GM18867 (cell line): ENCODE data around the gene ZNF32.

Source experiments
- ATAC-seq: cut with Tn5 transposase; IDR thresholded peaks from one replicate; pipeline ENCODE4 v1.9.1; 2021; ENCODE audit warnings: mild to moderate bottlenecking, moderate library complexity; ENCODE audit not compliant: unreplicated experiment

Gene ZNF32

GRCh38 chr10:43681220-43681619, 32.5 kb upstream of the ZNF32 start:
- no peak for ATAC-seq

- ATAC-seq, result no peak
Measured at GRCh38 chr10:43680035-43680434, 31.4 kb upstream of the ZNF32 start.

DNA sequence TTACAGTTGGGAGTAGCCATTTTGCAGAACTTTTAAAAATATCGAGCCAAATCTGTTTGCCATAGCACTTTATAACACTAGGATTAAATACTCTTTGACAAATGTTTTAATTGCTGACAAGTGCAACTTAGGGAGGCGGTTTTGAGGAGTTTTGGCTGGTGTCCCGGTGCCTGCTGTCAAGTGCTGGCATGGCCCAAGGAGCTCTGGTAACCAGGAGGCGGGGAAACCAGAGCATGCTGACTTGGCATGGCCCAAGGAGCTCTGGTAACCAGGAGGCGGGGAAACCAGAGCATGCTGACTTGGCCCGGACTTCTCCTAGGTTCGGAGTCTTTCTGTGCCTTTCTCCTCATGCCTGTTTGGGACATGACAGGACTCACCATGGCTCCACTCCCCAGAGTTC, 30.8 kb upstream of the ZNF32 start:
- no peak for ATAC-seq

- ATAC-seq, result no peak
Measured at GRCh38 chr10:43678654-43679053, 30.0 kb upstream of the ZNF32 start.

DNA sequence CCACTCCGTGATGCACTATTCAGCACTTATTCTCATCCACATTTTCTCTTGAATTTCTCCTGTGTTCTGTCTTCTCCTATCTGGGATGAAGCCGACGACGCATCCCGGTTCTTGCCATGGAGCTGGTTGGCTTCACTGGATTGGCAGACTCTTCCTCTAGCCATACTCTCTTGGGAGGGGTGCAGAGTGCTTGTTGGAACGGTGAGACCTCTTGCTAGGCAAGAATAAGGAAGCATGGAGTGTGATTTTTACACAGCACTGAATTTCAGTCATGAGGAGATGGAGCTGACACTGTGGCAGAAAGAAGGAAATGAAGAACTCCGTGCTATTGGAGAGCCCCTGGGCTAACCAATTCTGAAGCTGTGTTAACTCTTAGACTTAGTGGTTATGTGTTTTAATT, 28.2 kb upstream of the ZNF32 start:
- ATAC-seq, result no peak

- no peak for ATAC-seq
Measured at GRCh38 chr10:43676331-43676730, 27.6 kb upstream of the ZNF32 start.

- no peak for ATAC-seq
Measured at GRCh38 chr10:43674553-43675210, 26.0 kb upstream of the ZNF32 start.

- ATAC-seq, result no peak
Measured at GRCh38 chr10:43673471-43673870, 24.8 kb upstream of the ZNF32 start.

GRCh38 chr10:43671659-43672531, 23.2 kb upstream of the ZNF32 start:
- ATAC-seq, result peak; percentile 71

- ATAC-seq, result no peak
Measured at GRCh38 chr10:43669386-43669785, 20.7 kb upstream of the ZNF32 start.

DNA sequence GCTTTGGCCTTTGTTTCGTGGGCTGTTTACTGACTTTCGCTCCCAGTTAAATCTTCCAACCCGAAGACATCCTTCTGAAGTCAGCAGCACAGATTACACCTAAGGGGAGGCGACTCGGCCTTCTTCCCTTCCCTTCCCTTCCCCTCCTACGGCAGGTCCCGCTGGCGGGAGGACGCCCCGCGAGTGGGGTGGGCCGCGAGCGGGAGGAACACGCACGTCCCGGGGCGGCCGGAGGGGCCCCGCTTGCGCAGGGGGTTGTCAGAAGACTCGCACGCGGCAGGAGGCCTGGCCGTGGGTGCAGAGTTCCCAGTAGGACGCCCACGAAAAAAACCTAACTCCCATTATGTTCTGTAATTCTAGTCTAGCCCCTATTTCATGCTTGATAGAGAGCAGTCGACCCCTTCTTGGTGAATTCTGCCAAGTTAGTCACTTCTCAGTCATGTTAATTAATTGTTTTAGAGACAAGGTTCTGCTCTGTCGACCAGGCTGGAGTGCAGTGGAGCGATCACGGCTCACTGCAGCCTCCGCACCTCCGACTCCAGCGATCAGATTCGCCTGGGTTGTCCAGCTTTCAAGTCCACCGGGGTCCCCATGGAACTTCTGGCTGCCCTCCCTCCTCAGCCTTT, 19.2 kb upstream of the ZNF32 start:
- no peak for ATAC-seq

DNA sequence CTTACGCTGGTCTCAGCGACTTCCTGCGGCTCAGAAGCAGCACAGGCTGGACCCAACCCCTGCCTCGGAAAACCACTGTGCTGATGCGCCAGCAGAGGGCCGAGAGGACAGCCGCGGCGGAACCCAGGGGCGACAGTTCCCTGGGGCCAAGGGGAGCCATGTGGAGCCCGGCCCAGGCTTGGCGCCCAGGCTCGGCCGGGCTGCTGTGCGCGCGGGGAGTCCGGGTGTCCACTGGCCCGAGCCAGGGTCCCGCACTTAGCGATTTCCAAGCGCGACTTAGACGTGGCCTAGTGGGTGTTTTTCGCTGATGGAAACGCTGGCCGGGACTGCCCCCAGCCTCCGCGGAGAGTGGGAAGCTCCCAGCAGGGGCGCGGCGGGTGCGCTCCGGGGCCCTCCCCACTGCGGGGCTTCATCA, 18.6 kb upstream of the ZNF32 start:
- no peak for ATAC-seq

DNA sequence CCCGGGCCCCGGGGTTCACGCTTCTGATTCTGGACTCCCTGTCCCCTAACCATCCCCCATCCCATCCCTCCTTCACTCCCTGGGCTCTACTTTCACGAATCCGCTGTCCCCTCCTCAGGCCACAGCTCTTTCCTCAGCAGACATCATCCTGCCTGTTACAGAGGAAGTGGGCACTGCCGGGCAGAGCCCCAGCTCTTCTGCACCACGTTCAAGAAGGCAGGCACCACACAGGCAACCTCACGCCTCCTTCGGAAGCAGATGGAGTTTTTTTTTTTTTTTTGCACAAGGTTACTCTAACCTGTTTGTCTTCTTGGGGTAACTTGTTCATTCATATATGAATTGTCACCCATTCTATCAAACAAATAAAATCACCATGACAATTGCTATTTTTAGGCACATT, 17.9 kb upstream of the ZNF32 start:
- ATAC-seq, result no peak

DNA sequence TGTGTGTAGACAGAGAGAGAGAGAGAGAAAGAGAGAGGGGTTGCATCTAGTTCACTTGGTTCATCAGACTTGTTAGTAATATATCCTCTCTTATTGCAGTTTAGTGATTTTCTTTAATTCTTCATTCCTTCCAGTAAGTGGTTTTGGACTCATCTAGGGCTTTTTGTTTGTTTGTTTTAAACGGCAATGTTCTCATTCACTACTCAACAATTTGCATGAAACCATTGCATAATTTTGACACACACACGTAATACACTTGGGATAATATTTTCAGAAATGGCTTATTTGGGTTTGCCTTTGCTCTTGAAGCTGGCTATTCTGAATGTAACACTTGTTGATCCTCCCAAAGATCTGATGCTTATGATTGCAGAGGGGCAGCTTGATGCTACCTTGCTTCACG, 16.4 kb upstream of the ZNF32 start:
- no peak for ATAC-seq

- ATAC-seq, result no peak
Measured at GRCh38 chr10:43658227-43658626, 9.5 kb upstream of the ZNF32 start.

GRCh38 chr10:43655311-43655710, 6.6 kb upstream of the ZNF32 start:
- ATAC-seq, result no peak

GRCh38 chr10:43653746-43654145, 5.1 kb upstream of the ZNF32 start:
- ATAC-seq, result no peak

GRCh38 chr10:43649185-43649523, 473 bp upstream of the ZNF32 start:
- ATAC-seq, result no peak

DNA sequence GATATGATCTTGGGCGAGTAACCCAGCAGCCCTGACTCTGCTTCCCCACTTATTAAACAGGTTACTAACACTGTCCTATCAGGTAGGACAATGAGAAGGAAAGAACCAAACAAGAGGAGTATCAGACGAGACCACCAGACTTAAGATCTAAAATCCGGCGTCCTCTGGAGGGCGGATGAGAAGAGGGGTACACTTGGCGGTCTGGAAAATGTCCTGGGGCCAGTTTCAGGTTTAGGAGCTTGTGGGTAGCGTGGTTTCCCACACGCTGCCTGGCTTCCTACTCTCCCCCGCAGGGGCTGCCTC, 635 bp downstream of the ZNF32 start:
- ATAC-seq, result no peak

GRCh38 chr10:43647576-43647975, 1.1 kb downstream of the ZNF32 start:
- ATAC-seq, result no peak

- no peak for ATAC-seq
Measured at GRCh38 chr10:43645866-43646265, 2.8 kb downstream of the ZNF32 start.

DNA sequence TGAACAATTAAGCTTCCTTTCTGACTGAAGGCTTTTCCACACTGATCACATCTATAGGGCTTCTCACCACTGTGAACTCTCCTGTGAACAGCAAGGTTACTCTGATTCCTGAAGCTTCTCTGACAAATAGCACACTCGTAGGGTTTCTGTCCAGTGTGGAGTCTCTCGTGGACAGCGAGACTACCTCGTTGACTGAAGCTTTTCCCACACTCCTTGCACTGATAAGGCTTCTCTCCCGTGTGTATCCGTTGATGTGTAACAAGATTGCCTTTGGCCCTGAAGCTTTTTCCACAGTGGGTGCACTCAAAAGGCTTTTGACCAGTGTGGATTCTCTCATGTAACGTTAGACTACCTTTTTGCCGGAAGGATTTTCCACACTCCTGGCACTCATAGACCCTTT, 4.4 kb downstream of the ZNF32 start:
- ATAC-seq, result no peak
